Right forelimb (tissue), 1 donor: ENCODE measurements around the gene SLC39A11.
"Not testable (repeated sequence)": the region's sequence is repeated elsewhere in the genome, so short reads cannot be mapped to it uniquely, and the experiment has no call there.

ENCODE experiments used
- DNase-seq: peaks from one replicate; pipeline ENCODE4 v3.0.0-alpha.2; 2018

The SLC39A11 gene

DNA sequence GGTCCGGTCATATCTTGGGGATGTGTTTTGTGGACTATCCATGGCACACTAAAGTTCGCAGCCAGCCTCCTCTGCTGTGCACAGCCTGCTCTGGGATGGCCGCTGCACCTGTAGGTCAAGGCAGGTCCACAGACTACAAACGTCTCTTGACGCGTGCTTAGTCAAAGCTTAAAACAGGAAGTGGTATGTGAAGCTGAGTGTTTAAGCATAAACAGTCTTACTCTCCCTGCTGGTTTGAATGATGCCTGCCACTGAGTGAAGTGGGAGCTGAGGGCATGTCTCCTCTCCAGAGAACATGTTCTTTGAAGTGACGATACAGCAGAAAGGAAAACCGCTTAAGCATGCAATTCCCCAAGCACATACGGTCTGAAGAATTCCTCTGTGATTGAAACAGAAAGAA lies 365.6 kb downstream of the SLC39A11 start:
- no peak for DNase-seq

GRCh38 chr17:72725433-72726068 lies 366.9 kb downstream of the SLC39A11 start:
- DNase-seq: peak; percentile 64

DNA sequence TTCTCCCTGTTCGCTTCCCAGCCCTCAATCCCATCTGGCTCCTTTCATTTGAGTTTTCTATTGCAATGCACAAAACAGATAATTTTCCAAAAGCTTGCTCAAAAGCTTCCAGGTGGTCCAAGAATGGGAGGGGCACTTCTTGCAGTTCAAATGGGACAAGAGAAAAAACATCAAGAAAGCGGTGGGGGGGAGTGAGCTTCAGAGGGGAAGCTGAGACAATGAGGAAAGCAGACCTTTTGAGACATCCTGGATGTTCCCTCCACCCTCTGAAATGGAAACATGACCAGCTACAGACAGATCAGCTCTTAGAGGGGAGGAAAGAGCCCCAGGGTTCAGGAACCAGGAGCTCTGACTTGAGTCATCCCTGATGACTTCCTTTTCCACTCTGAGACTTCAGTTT lies 368.2 kb downstream of the SLC39A11 start:
- no peak for DNase-seq

- DNase-seq: no peak
Measured at GRCh38 chr17:72723711-72724110, 368.8 kb downstream of the SLC39A11 start.

DNA sequence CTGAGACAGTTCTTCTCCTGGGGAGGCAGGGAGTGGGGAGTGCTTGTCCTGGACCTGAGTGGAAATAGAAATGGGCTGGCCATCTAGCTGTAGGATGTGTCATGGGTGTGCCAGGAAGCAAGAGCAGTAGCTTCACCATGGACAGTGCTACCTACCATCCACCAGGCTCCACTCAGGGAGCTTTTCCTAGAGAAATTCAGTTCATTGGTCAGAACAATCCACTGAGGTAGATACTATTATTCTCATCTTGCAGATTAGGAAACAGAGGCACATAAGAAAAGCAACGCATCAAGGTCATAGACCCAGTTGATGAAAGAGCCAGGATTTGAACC lies 372.0 kb downstream of the SLC39A11 start:
- DNase-seq: no peak

GRCh38 chr17:72719578-72720493 lies 372.7 kb downstream of the SLC39A11 start:
- no peak for DNase-seq

DNA sequence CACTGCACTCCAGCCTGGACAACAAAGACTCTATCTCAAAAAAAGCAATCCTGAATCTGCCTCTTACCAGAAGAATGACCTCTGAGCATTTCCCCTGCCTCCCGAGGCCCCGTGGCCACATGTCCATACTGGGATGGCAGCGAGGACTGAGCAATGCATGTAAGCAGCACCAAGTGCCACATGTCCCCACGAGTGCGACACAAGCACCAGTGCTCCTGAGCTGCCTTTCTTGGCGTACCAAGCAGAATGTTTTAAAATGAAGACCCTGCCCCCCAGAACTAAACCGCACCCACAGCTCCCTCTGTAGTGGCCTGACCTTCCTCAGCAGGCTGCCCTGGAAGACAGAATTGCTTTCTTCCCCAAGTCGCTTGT lies 373.3 kb downstream of the SLC39A11 start:
- no peak for DNase-seq

- no peak for DNase-seq
Measured at GRCh38 chr17:72717676-72718075, 374.8 kb downstream of the SLC39A11 start.

DNA sequence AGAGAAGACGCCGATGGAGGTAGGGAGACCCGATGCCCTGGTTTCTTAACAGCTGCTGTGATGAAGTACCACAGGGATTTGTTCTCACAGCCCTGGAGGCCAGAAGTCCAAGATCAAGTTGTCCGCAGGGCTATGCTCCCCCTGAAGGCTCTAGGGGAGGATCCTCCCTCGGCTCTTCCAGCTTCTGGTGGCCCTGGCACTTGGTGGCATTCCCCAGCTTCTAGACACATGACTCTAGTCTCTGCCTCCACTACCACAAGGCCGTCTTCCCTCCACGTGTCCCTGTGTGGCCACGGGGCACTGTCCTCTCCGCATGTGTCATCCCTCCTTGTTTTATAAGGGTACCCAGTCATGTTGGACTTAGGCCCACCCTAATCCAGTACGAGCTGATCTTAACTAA lies 375.2 kb downstream of the SLC39A11 start:
- no peak for DNase-seq

GRCh38 chr17:72715906-72716572 lies 376.4 kb downstream of the SLC39A11 start:
- no peak for DNase-seq

- DNase-seq: no peak
Measured at GRCh38 chr17:72714357-72714966, 378.0 kb downstream of the SLC39A11 start.

GRCh38 chr17:72713701-72714100 lies 378.8 kb downstream of the SLC39A11 start:
- DNase-seq: no peak

DNA sequence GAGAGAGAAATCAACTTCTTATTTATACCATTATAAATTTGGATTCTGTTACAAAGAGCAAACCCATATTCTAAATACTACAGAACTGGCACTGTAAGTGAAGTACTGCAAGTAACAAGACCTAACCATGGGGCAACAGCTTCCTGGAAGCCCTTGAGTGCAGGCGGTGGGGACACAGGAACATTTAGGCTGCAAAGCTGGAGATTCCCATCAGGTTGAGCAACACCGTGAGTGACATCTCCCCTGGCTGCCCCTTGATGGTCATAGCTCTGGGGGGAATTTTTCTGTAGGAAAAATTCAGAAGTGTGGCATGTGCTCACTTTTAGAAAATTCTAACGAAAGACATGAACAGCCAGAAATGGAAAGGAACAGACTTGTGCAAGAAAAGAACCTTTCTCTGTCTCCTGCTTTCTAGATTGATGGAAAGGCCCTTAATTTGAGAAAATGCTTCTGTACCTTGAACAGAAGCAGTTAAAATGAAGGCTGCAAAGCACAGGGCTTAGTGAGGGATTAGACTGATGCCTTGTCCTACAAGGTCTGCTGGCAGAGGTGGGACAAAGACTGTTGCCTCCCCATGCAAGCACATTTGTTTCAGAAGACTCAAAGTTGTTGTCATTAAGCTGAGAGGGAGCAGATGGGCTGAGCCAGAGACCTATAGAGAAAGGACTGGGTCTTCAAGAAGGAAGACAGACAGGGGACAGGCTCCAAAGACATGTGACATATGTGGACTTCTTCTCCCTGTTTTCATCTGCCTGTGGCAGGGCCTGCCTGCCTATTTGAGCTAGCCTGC lies 380.8 kb downstream of the SLC39A11 start:
- DNase-seq: no peak

GRCh38 chr17:72710834-72711233 lies 381.7 kb downstream of the SLC39A11 start:
- DNase-seq: no peak

DNA sequence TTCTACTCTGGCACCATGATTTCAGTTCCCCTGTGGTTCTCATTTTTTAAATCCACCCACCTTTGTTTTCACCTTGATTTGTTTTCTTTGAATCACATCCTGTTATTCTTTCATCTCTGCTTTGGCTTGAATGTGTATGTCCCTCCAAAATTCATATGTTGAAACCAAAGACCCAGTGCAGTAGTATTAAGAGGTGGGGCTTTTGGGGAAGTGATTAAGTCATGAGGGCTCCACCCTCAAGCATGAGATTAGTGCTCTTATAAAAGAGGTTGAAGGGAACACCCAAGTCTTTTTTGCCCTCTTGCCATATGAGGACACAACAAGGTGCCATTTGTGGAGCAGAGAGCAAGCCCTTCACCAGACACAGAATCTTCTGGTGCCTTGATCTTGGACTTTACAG lies 382.3 kb downstream of the SLC39A11 start:
- no peak for DNase-seq

GRCh38 chr17:72708682-72709081 lies 383.8 kb downstream of the SLC39A11 start:
- not testable (repeated sequence) for DNase-seq

DNA sequence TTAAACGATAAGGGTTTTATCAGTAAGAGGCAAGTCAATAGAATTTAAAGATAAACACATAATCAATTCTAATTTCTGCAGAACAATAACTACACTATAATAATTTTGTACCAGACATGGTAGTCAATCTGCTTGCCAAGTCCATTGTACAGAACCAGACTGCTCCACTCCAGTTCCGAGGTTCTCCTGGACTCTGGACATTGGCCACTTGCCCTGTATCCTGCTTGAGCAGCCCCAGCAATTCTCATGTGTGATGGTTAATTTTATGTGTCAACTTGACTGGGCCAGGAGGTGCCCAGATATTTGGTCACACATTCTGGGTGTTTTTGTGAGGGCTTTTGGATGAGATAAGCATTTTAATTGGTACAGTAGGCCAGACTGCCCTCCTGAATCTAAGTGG lies 384.6 kb downstream of the SLC39A11 start:
- DNase-seq: no peak

- no peak for DNase-seq
Measured at GRCh38 chr17:72706396-72706981, 386.0 kb downstream of the SLC39A11 start.

DNA sequence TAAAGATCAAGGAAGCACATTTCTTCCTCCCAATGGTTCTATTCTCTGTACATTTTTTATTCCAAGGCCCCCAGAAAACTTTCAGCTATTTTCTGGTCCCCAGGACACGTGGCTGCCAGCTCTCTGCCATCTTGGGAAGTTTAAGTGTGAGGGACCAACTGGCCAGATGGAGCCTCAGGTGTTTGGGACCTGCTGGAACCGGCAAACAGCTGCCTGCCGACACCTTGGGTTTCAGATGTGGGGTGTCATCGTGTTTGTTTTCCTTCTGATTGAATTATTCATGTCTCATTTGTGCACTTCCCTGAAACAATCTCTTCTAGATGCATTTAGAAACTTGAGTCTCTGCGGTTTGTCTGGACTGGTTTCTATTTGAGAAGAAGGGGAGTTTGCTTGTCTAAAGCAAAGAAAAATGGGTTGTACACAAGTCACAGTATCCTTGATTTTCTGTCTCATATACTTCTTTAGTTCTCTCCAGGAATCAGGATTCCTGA lies 386.5 kb downstream of the SLC39A11 start:
- DNase-seq: no peak

- DNase-seq: no peak
Measured at GRCh38 chr17:72702998-72703397, 389.5 kb downstream of the SLC39A11 start.

GRCh38 chr17:72702136-72702735 lies 390.3 kb downstream of the SLC39A11 start:
- no peak for DNase-seq

DNA sequence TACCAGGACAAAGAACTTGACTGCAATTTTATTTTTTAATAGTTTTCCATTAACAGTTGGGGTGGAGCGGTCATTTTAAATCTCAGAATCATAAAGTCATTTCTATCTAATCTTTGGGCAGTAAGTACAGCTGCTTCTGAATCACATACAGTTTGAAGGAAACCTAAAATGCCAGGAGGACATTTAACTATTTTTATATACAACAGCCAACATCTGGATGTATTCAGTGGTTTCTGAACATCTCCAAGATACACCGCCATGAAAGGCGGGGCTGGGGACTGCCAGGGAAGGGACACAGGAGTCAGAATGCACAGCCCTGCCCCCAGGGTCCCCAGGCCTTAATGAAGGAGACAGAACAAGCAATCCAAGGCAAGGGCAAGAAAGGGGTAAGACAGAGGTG lies 392.3 kb downstream of the SLC39A11 start:
- no peak for DNase-seq
